GM23338 (cell line): ENCODE measurements around the gene C19orf25. TPM values are rescaled to one million over a fixed set of nuclear protein-coding genes. Genes with fewer than 3 reads are reported as not detected.

Experiments used
- ATAC-seq: fragments of 200-7000 bp; cut with Tn5 transposase; 3 replicates; pipeline ENCODE4 v1.9.1; 2020
- DNase-seq: peaks from one replicate; pipeline ENCODE4 v3.0.0-alpha.2; 2015; ENCODE audit warnings: low spot score
- H2AFZ ChIP-seq: fragments of 200-600 bp; sonication (generic); 2 replicates; pipeline ENCODE4 v1.8.0; 2016; ENCODE audit warnings: antibody characterized with exemption, mild to moderate bottlenecking, moderate library complexity
- H3F3A ChIP-seq: fragments of 200-600 bp; sonication (generic); replicated peaks from 2 replicates; pipeline ENCODE4 v1.8.0; 2017; ENCODE audit warnings: antibody characterized with exemption, mixed run types, low read depth
- H3K27ac ChIP-seq: fragments of 200-600 bp; sonication (generic); 2 replicates; pipeline ENCODE4 v1.6.1; 2016; ENCODE audit warnings: low read depth
- H3K27me3 ChIP-seq: fragments of 200-600 bp; sonication (generic); 2 replicates; pipeline ENCODE4 v1.8.0; 2016; ENCODE audit warnings: mild to moderate bottlenecking, mixed run types, moderate library complexity; ENCODE audit not compliant: insufficient read depth
- H3K36me3 ChIP-seq: fragments of 200-600 bp; sonication (generic); 2 replicates; pipeline ENCODE4 v1.8.0; 2016; ENCODE audit warnings: mild to moderate bottlenecking; ENCODE audit not compliant: insufficient read depth
- H3K4me1 ChIP-seq: fragments of 200-600 bp; sonication (generic); 2 replicates; pipeline ENCODE4 v1.8.0; 2016; ENCODE audit warnings: mild to moderate bottlenecking, moderate library complexity; ENCODE audit not compliant: insufficient read depth
- H3K4me2 ChIP-seq: fragments of 200-600 bp; sonication (generic); 2 replicates; pipeline ENCODE4 v1.7.1; 2017; ENCODE audit warnings: mixed run types
- H3K4me3 ChIP-seq: fragments of 200-600 bp; sonication (generic); 2 replicates; pipeline ENCODE4 v1.6.1; 2016; ENCODE audit warnings: mixed run types
- H3K79me2 ChIP-seq: fragments of 200-600 bp; sonication (generic); replicated peaks from 2 replicates; pipeline ENCODE4 v1.8.0; 2017; ENCODE audit warnings: mild to moderate bottlenecking; ENCODE audit not compliant: insufficient read depth
- H3K9me2 ChIP-seq: fragments of 200-600 bp; sonication (generic); 2 replicates; pipeline ENCODE4 v1.8.0; 2017; ENCODE audit not compliant: insufficient read depth
- H4K20me1 ChIP-seq: fragments of 200-600 bp; sonication (generic); replicated peaks from 2 replicates; pipeline ENCODE4 v1.8.0; 2017; ENCODE audit warnings: mild to moderate bottlenecking; ENCODE audit not compliant: insufficient read depth
- H3K27ac Mint-ChIP-seq: 2 replicates; pipeline ENCODE4 v1.8.0; 2020; ENCODE audit warnings: inconsistent platforms, mild to moderate bottlenecking, moderate library complexity, mixed read lengths
- H3K27me3 Mint-ChIP-seq: 3 replicates; pipeline ENCODE4 v1.8.0; 2022; ENCODE audit warnings: low read depth, mild to moderate bottlenecking, moderate library complexity, mixed read lengths, inconsistent platforms; ENCODE audit not compliant: insufficient read depth, poor library complexity
- H3K36me3 Mint-ChIP-seq: 3 replicates; pipeline ENCODE4 v1.8.0; 2021; ENCODE audit warnings: low read depth, mild to moderate bottlenecking, inconsistent platforms, moderate library complexity, mixed read lengths
- H3K4me1 Mint-ChIP-seq: 3 replicates; pipeline ENCODE4 v1.8.0; 2020; ENCODE audit warnings: mild to moderate bottlenecking, inconsistent platforms, mixed read lengths
- H3K4me3 Mint-ChIP-seq: 3 replicates; pipeline ENCODE4 v1.8.0; 2021; ENCODE audit warnings: moderate library complexity, mild to moderate bottlenecking, inconsistent platforms, mixed read lengths
- H3K9me3 Mint-ChIP-seq: 3 replicates; pipeline ENCODE4 v1.8.0; 2020; ENCODE audit warnings: moderate library complexity, mild to moderate bottlenecking, inconsistent platforms, mixed read lengths
- CREB1 ChIP-seq: fragments of 250-450 bp; sonication (Bioruptor Pico); IDR thresholded peaks from 2 replicates; pipeline ENCODE4 v1.5.0; 2020; ENCODE audit warnings: low read depth, mild to moderate bottlenecking, moderate library complexity
- EZH2 ChIP-seq: fragments of 200-600 bp; sonication (generic); IDR thresholded peaks from one replicate; pipeline ENCODE4 v1.8.0; 2017; ENCODE audit warnings: antibody characterized with exemption, mild to moderate bottlenecking, low read depth; ENCODE audit not compliant: unreplicated experiment
- EZH2phosphoT487 ChIP-seq: fragments of 200-600 bp; sonication (generic); IDR thresholded peaks from one replicate; pipeline ENCODE4 v1.8.1; 2018; ENCODE audit warnings: antibody characterized with exemption; ENCODE audit not compliant: unreplicated experiment
- JUNB ChIP-seq: IDR thresholded peaks from one replicate; pipeline ENCODE4 v1.6.1; 2016; ENCODE audit warnings: antibody characterized with exemption; ENCODE audit not compliant: unreplicated experiment
- STAT1 ChIP-seq: IDR thresholded peaks from one replicate; pipeline ENCODE4 v1.6.1; 2016; ENCODE audit warnings: antibody characterized with exemption; ENCODE audit not compliant: unreplicated experiment
- ZNF331 ChIP-seq: fragments of 250-450 bp; sonication (Bioruptor Pico); IDR thresholded peaks from 2 replicates; pipeline ENCODE4 v1.5.0; 2020; ENCODE audit warnings: low read depth, mild to moderate bottlenecking, moderate library complexity
- polyA plus RNA-seq: library from polyadenylated mRNA; unstranded; fragments of >200 nt; fragmentation: Nextera tagmentation; extraction: Ambion mirVana; gene quantifications from 2 replicates; pipeline ENCODE4 v1.2.1, GENCODE V29; 2016
- total RNA-seq: library from RNA; depleted of rRNA; stranded (reverse); fragments of >200 nt; shearing (Covaris generic); gene quantifications from 2 replicates; pipeline ENCODE4 v1.2.3, GENCODE V29; 2014
- TF ChIP-seq, protein P1 (sequence below), 2 experiments: fragments of 200-600 bp in 1 of 2; sonication (generic) in 1 of 2; conservative IDR thresholded peaks; 2 replicates each; pipeline versions ENCODE4 v1.5.1 to v1.6.1; 2016 to 2017; ENCODE audit warnings: antibody characterized with exemption in 2 of 2, low read depth in 2 of 2, mild to moderate bottlenecking in 2 of 2, moderate library complexity in 1 of 2
- TF ChIP-seq, protein P2 (sequence below): IDR thresholded peaks from 2 replicates; pipeline ENCODE4 v1.6.1; 2016; ENCODE audit warnings: antibody characterized with exemption

C19orf25 gene
- total and polyA plus RNA-seq, 2 experiments from 2014 or later = 43.5 to 61.1 TPM

DNA sequence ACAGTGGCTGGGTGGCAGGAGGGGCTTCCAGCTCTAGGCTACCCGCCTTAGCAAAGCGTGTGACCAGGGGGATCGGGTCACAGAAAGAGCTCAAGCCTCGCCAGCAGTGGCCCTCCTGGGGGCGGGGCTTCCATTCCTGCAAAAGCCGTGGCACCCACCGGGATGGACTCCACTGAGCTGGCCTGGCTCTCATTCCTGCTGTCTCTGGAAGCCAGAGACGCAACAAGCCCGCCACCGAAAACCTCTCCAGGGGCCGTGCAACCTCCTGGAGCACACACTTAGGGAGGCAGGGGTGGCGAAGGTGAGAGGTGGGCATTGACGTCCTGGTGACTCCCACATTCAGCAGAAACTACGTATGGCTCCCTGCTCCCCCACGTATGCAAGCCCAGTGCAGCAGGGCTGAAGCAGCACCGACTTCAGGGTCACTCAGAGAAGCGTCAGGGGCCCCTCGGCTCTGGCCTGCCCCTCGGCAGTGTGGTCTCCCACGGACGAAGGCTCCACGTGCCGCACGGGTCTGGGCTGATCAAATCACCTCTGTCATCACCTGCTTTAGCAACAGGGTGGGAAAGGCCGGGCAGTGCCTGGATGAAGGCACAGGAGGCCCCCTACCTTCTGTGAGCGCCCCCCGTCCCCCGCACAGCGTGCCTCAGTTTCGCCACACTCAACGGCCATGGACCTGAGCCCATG is 3.1 kb downstream of the C19orf25 start (continued):
- TF ChIP-seq EZH2 = no peak
- TF ChIP-seq, protein P1, sequence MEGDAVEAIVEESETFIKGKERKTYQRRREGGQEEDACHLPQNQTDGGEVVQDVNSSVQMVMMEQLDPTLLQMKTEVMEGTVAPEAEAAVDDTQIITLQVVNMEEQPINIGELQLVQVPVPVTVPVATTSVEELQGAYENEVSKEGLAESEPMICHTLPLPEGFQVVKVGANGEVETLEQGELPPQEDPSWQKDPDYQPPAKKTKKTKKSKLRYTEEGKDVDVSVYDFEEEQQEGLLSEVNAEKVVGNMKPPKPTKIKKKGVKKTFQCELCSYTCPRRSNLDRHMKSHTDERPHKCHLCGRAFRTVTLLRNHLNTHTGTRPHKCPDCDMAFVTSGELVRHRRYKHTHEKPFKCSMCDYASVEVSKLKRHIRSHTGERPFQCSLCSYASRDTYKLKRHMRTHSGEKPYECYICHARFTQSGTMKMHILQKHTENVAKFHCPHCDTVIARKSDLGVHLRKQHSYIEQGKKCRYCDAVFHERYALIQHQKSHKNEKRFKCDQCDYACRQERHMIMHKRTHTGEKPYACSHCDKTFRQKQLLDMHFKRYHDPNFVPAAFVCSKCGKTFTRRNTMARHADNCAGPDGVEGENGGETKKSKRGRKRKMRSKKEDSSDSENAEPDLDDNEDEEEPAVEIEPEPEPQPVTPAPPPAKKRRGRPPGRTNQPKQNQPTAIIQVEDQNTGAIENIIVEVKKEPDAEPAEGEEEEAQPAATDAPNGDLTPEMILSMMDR (conservative IDR thresholded peaks at IDR 0.05; ENCODE audit: low read depth in 2 of 2) = no peak

DNA sequence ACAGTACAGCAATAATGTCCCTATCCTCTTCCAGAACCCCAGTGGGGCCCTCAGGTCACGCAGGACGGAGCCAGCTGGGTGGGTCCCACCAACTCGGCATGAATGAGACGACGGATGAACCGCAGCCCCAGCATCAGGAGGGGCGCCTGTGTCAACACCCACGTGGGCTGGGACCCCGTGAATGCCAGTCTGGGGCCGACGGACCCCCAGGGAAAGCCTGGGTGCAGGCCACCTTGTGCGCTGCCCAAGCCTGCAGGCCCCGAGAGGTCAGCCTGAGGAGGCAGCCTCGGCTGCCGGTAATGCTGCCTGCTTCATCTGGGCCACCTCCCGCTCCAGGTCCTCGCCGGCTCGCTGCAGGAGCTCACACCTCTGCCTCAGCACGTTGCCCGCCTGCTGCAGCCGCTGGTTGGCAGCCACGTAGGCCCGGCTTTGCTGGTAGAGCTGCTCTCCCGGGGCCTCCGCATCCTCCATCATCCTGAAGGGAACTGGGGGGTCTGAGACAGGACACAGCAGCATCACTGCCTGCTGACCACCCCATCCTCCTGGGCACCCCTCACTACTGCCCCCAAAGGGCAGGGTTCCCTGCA is 4.2 kb downstream of the C19orf25 start:
- H3K27me3 ChIP-seq = peaks cover 35% of the 10 kb centered on the region
- H3K79me2 ChIP-seq = peaks cover 19% of the 10 kb centered on the region
- no peak overlapping the region for H3K4me2 ChIP-seq
- ATAC-seq = no peak
- no peaks in the 10 kb centered on the region for H3K9me2 ChIP-seq
- H3K4me3 Mint-ChIP-seq = no peak overlapping the region
- no peak overlapping the region for H3K27ac ChIP-seq
- no peak for TF ChIP-seq ZNF331 (CRISPR knock-in tag)
- TF ChIP-seq, protein P1 (conservative IDR thresholded peaks at IDR 0.05; ENCODE audit: low read depth in 2 of 2) = peak in 1 of 2 experiments; percentile 20; a peak in 1 of 4 replicates
- no peak for DNase-seq
- H3K4me3 ChIP-seq = no peak overlapping the region
- H3K9me3 Mint-ChIP-seq = 0 out of 3 replicates have a peak, but pooled peaks cover 3% of the 10 kb centered on the region
- H3K4me1 Mint-ChIP-seq = peaks cover 10% of the 10 kb centered on the region; the same call in 2 of the 3 replicates
- peaks cover 10% of the 10 kb centered on the region; the same call in 1 of the 2 replicates for H3K4me1 ChIP-seq
- peaks cover 37% of the 10 kb centered on the region for H3K27me3 Mint-ChIP-seq
- peaks cover 30% of the 10 kb centered on the region for H4K20me1 ChIP-seq
- H2AFZ ChIP-seq = no peak overlapping the region
- H3K36me3 Mint-ChIP-seq = peaks cover 6% of the 10 kb centered on the region; the same call in 2 of the 3 replicates
- H3F3A ChIP-seq = peaks cover 25% of the 10 kb centered on the region
- H3K36me3 ChIP-seq = 0 out of 2 replicates have a peak, but pooled peaks cover 5% of the 10 kb centered on the region
- H3K27ac Mint-ChIP-seq = no peak overlapping the region

DNA sequence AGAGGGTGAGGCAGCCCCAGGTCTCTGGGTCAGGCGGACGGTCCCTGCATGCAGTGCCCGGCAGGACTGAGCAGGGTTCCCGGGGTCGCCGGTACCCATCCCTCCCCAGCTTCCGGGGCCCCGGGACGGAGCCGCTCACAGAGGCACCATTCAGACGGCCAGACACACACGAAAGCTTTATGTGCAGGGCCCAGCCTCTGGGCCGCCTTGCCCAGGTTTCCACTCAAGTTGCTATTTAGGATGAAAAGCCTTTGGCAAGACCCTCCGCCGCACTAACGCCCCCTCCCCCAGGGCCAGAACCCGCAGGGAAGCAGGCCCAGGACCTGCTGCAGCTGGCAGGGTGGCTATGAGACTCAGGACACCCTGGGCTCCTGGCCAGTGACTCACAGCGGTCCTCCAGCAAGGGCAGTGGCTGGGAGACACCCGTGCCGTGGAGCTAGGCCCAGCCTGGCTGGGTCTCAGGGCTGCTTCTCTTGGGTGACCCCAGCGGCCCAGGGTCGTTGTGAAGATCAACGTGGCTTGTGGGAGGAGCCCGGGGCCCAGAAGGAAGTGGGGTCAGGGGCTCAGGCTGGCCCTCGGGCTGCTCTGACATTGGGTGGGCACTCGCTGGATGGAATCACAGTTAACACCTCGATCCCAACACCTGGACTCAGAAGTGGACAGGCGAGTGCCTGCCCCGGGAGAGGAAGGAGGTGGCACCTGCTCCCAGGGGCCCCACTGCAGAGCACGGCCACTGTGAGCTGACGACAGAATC is 4.8 kb downstream of the C19orf25 start:
- H3K4me2 ChIP-seq = no peak overlapping the region
- H3K27me3 Mint-ChIP-seq = peaks cover 37% of the 10 kb centered on the region
- DNase-seq (no peak), ATAC-seq (no peak)
- H3K27ac Mint-ChIP-seq = no peak overlapping the region
- peaks cover 10% of the 10 kb centered on the region; the same call in 1 of the 2 replicates for H3K4me1 ChIP-seq
- H3K9me2 ChIP-seq = no peaks in the 10 kb centered on the region
- H3K4me1 Mint-ChIP-seq = peaks cover 10% of the 10 kb centered on the region; the same call in 2 of the 3 replicates
- H3K36me3 Mint-ChIP-seq = peaks cover 6% of the 10 kb centered on the region; the same call in 2 of the 3 replicates
- no peak overlapping the region for H3K4me3 Mint-ChIP-seq
- H3K79me2 ChIP-seq = peaks cover 19% of the 10 kb centered on the region
- H3K27ac ChIP-seq = no peak overlapping the region
- peaks cover 30% of the 10 kb centered on the region for H4K20me1 ChIP-seq
- 0 out of 2 replicates have a peak, but pooled peaks cover 5% of the 10 kb centered on the region for H3K36me3 ChIP-seq
- no peak overlapping the region for H3K4me3 ChIP-seq
- peaks cover 23% of the 10 kb centered on the region for H3F3A ChIP-seq
- no peak overlapping the region for H2AFZ ChIP-seq
- H3K27me3 ChIP-seq = peaks cover 40% of the 10 kb centered on the region
- H3K9me3 Mint-ChIP-seq = 0 out of 3 replicates have a peak, but pooled peaks cover 3% of the 10 kb centered on the region
- no peak for TF ChIP-seq JUNB
- no peak for TF ChIP-seq CREB1
- TF ChIP-seq EZH2 = no peak
- no peak for TF ChIP-seq EZH2phosphoT487
- TF ChIP-seq, protein P2, sequence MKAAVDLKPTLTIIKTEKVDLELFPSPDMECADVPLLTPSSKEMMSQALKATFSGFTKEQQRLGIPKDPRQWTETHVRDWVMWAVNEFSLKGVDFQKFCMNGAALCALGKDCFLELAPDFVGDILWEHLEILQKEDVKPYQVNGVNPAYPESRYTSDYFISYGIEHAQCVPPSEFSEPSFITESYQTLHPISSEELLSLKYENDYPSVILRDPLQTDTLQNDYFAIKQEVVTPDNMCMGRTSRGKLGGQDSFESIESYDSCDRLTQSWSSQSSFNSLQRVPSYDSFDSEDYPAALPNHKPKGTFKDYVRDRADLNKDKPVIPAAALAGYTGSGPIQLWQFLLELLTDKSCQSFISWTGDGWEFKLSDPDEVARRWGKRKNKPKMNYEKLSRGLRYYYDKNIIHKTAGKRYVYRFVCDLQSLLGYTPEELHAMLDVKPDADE = no peak
- no peak for TF ChIP-seq STAT1
- TF ChIP-seq ZNF331 (CRISPR knock-in tag) = no peak
- TF ChIP-seq, protein P1 (conservative IDR thresholded peaks at IDR 0.05; ENCODE audit: low read depth in 2 of 2) = no peak
